GM21737 (cell line): Measurements from ENCODE around the gene SPTB.

Experiments
- ATAC-seq: cut with Tn5 transposase; IDR thresholded peaks from one replicate; pipeline ENCODE4 v1.9.1; 2021; ENCODE audit warnings: mild to moderate bottlenecking, moderate library complexity; ENCODE audit not compliant: unreplicated experiment

The SPTB gene

DNA sequence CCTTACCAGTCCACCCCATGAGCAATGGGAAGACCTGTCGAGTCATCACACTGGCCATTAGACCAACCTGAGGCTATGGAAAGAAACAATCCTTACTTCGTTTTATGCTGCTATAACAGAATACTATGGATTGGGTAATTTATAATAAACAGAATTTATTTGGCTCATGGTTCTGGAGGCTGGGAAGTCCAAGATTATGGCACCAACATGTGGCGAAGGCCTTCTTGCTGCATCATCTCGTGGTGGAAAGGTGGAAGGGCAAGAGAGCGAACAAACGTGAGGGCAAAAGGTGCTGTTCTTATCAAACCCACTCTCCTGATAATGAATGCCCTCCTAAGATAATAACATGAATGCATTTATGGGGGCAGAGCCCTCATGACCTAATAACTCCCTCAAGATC, 9.6 kb upstream of the SPTB start:
- no peak for ATAC-seq

DNA sequence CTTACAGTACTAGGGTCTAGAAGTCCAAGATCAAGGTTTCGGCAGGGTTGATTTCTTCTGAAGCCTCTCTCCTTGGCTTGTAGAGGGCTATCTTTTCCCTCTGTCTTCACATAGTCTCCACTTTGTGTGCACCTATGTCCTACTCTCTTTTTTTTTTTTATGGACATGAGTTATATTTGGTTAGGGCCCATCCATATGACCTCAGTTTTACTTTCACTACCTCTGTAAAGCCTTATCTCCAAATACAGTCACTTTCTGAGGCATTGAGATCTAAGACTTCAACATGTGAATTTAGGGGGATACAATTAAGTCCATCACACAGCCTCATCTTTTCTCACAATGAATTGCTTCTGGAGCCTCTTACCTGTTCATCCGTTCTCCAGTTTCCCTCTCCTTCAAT, 5.9 kb upstream of the SPTB start:
- ATAC-seq: no peak

GRCh38 chr14:64880221-64881121, 764 bp upstream of the SPTB start:
- peak; percentile 52 for ATAC-seq

DNA sequence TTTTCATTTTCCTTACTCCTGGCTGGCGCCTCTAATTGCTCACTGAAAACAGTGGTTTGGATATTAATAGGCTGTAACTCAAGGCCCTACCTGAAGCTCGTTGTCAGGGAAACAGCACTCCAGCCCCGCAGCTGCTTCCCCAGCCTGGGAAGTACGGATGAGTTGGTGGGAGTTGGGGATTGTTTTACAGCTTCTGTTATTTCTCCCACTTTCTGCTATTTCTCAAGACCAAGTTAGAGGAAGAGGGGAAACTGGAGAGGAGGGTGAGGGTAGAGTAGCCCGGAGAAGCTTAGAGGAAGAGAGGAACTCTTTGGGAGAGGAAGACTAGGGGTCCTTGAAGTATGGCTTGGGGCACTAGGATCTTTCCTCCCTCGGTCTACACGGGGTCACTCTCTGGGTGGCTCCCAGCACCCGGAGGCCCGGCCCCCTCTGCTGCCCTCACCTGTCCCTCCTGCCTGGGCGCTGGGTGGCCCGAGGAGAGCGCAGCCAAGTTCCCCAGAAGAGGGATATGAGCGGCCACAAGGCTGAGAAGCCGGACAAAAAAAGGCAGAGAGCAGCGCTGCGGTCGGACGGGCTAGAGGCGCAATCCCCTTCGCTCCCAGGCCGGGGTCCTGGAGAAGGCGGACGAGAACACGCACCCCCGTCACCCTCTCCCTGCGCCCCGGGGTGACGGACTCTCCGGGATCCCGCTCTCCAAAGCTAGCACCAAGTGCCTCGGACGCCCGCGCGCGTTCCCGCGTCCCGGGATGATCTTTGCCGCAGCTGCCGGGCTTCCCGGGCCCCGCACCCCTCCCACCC, 671 bp downstream of the SPTB start:
- ATAC-seq: no peak

DNA sequence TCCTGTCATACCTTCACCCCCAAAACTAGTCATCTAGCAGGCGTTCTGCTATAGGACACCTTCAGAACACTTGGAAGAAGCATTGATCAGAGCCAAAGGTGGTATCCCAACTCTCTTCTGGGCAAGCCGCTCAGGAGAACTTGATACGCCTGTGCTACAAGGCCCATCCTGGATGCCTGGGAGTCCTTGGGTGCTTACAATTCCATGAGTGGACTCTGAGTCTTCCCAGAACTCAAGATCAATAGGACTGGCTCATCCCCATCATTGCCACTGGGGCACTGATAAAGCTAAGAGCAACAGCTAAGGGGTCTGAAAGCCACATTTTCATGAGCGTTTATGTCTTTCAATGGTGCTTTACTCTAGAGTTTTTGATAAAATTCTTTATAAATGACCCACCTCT, 1.9 kb downstream of the SPTB start:
- ATAC-seq: no peak

DNA sequence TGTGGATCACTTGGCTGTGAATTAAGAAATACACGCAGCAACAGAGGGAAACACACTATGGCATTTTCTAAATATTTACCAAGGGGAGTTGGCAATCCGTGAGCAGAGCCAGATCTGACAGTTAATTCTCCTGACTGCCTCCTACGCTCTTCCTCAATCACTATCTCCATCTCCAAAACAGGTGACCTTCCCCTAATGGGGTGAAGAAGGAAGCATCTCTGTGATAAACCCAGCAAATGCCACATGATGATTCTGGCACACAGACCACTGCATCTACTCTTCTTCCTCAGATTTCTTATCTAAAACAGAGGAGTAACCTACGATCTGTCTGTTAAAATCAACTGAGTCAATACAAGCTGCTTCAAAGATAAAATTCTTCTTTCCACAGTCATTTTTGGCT, 4.4 kb downstream of the SPTB start:
- no peak for ATAC-seq

- ATAC-seq: no peak
These were observed 6.0 kb downstream of the SPTB start for GRCh38 chr14:64873506-64874219.

DNA sequence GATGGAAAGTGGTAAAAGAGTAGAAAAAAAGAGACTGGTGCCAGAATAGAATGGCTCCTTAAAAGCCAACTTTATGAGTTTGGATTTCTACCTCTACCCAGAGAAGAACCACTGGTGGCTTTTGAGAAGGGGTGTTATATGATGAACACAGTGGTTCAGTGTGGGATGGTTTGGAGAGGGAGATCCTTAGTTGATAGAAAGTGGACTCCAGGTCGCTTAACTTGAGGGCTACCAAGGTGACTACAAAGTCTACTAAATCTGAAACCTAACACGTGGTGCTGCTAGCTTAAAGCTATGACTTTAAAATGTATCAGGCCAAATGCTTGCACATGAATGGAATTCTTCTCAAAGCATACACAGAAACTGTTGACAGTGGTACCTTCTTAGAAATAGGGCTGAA, 8.4 kb downstream of the SPTB start:
- no peak for ATAC-seq

DNA sequence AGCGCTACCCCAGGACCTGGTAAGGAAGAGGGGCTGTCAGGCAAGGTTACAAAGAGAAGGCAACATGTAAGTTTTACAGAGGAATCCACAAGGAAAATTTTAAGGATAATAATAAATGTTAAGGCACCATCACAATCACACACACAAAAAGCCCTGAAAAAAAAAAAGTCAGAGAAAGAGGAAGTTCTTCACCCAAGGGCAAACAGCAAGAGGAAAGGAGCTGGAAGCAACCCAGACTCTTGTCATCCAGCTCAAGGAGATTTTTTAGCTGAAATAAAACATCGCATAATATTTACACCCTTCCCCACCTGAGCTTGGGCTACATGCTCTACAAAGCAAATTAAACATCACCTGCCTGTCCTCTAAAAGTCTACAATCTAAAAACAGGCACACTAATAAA, 9.5 kb downstream of the SPTB start:
- ATAC-seq: no peak

DNA sequence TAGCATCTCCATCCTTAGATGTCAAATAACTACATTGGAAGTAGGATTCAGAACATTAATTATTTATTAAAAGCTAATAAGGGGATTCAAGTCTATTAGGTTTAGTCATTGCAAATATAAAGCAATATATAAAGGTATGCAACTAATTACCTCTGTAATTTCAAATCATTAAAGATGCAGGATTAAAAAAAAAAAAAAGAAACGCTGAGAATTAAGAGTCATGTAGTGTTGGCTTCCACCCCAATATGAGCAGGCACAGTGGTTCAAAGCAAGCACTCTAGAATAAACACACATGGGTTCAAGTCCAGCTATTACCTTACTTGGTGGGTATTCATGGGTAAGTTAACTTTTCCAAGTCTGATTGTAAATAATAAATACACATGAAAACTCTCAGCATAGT, 10.9 kb downstream of the SPTB start:
- no peak for ATAC-seq

- no peak for ATAC-seq
These were observed 11.3 kb downstream of the SPTB start for GRCh38 chr14:64868379-64868778.

- no peak for ATAC-seq
These were observed 12.5 kb downstream of the SPTB start for GRCh38 chr14:64867182-64867581.

- no peak for ATAC-seq
These were observed 13.7 kb downstream of the SPTB start for GRCh38 chr14:64865992-64866391.

GRCh38 chr14:64865109-64865508, 14.6 kb downstream of the SPTB start:
- no peak for ATAC-seq

- ATAC-seq: no peak
These were observed 15.4 kb downstream of the SPTB start for GRCh38 chr14:64864258-64864657.

DNA sequence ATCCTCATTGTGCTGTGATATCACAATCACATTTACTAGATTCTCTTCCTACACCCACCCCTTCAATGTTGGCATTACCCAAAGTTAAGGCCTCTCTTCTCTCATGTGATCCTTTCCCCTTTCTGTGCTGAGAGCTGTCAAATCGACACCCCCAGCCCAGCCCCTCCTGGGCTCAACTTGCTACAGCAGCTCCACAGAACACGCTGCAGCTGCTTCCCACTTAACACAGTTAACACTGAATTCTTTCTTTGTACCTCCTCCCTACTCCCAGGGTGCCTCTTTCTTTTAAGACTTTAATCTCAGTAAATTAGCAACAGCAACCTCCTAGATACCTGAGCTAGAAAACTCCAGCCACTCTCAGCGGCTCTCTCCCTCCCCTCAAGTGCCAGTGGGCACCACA, 17.8 kb downstream of the SPTB start:
- ATAC-seq: no peak

- ATAC-seq: no peak
These were observed 19.7 kb downstream of the SPTB start for GRCh38 chr14:64860039-64860438.

DNA sequence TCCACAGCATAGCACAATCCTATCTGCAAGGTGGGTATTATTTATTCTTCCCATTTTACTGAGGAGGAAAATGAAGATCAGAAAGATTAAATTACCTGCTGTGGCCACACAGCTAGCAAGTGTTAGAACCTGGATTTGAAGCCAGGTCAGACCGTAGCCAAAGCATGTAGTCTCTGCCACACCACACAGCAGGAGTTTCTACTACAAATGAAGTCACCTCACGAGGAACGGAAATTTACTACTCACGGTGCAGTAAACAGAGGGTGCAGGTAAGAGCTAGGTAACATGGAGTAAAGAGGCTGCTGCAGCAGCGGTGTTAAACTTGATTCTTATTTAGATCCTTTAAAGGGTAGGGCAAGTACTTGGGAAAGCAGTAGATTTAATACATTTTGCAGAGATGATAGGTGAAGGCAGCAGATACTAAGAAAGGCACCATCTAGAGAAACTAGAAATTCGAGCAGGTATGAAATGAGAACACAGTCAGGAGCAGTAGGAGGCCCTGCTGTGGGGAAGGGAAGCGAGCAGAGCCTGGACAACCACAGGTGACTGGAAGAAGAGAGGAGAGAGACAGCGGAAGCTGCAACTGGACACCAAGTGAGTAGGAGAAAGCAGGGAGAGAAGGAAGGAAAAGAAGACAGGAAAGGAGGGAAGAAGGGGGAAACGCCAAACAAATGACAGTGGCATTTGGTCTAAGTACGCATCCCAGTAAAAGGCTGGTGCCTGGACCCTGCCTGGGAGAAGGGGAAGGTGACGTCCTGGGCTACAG, 21.5 kb downstream of the SPTB start:
- no peak for ATAC-seq

DNA sequence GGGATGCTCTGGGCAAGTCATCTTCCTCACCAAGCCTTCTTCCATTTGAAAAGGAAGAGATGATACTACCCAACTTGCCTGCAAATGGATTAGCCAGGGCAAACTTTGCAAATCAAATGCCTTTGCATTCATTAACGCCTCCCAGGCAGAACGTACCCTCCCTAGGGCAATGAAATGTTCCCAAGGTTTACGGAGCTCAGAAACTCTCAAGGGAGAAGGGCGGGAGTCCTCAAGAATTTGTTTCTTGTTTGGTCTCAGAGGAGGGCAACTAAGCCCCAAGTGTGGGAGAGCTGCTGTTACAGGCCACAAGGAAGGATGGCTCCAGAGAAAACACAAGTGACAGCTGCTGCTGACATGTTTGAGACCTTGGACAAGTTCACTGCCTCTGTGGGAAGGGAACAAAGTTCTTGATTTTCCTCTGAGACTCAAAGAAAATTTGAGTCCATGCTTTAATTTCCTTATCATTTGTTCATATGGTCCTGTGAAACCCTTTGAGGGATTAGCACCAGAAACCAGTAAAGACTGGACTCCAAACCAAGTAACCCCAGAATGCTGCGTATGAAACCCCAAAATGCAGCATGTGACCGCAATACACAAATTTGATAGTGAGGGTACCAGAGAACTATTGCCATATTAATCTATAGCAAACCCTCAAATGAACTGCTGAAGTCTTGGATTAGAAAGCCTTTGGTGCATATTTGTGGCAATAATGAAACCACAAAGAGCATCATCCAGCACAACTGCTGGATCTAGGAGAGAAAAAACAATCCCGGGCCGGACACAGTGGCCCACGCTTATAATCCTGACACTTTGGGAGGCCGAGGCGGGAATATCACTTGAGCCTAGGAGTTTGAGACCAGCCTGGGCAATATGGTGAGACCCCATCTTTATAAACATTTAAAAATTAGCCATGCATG, 22.9 kb downstream of the SPTB start:
- no peak for ATAC-seq
